Neuronal stem cell (in vitro differentiated cells): ENCODE measurements around the gene FRMD5.
"Not testable (repeated sequence)": the region's sequence is repeated elsewhere in the genome, so short reads cannot be mapped to it uniquely, and the experiment has no call there.

Experiments used
- DNase-seq: peaks from one replicate; pipeline ENCODE4 v3.0.0-alpha.2; 2013; ENCODE audit warnings: low spot score
- H2AFZ ChIP-seq: one replicate; pipeline ENCODE4 v1.6.1; 2013; ENCODE audit warnings: mild to moderate bottlenecking, low read length, inconsistent platforms
- H2AK5ac ChIP-seq: 2 replicates; pipeline ENCODE4 v1.6.1; 2013; ENCODE audit warnings: low read depth, mild to moderate bottlenecking, inconsistent platforms, low read length, moderate library complexity, mixed read lengths
- H2BK120ac ChIP-seq: 2 replicates; pipeline ENCODE4 v1.6.1; 2013; ENCODE audit warnings: low read depth, mild to moderate bottlenecking, inconsistent platforms, low read length, moderate library complexity, mixed read lengths
- H2BK12ac ChIP-seq: one replicate; pipeline ENCODE4 v1.6.1; 2013; ENCODE audit warnings: low read length, inconsistent platforms
- H2BK15ac ChIP-seq: 2 replicates; pipeline ENCODE4 v1.6.1; 2013; ENCODE audit warnings: mild to moderate bottlenecking, low read length, inconsistent platforms, mixed read lengths
- H2BK5ac ChIP-seq: one replicate; pipeline ENCODE4 v1.6.1; 2013; ENCODE audit warnings: inconsistent platforms, mild to moderate bottlenecking, low read length, moderate library complexity
- H3K14ac ChIP-seq: one replicate; pipeline ENCODE4 v1.6.1; 2013; ENCODE audit warnings: low read length, inconsistent platforms
- H3K18ac ChIP-seq: 2 replicates; pipeline ENCODE4 v1.6.1; 2013; ENCODE audit warnings: low read length, inconsistent platforms
- H3K23ac ChIP-seq: 2 replicates; pipeline ENCODE4 v1.6.1; 2013; ENCODE audit warnings: low read depth, mild to moderate bottlenecking, mixed read lengths, low read length, inconsistent platforms; ENCODE audit not compliant: poor library complexity
- H3K27ac ChIP-seq: replicated peaks from 3 replicates; pipeline ENCODE4 v1.5.1; 2013; ENCODE audit warnings: low read length, inconsistent platforms
- H3K27me3 ChIP-seq, 3 experiments: 2 replicates each; pipeline ENCODE4 v1.6.1; 2013; ENCODE audit warnings: low read length in 3 of 3, mild to moderate bottlenecking in 2 of 3, inconsistent platforms in 1 of 3, low read depth in 1 of 3, mixed read lengths in 1 of 3, moderate library complexity in 1 of 3; ENCODE audit not compliant: control insufficient read depth in 3 of 3, insufficient read depth in 3 of 3
- H3K36me3 ChIP-seq, 2 donors: replicated peaks in 1 of 2; 2 replicates each; pipeline ENCODE4 v1.6.1; 2013; ENCODE audit warnings: low read length in 2 of 2; ENCODE audit not compliant: control insufficient read depth in 2 of 2, insufficient read depth in 2 of 2
- H3K4ac ChIP-seq: 2 replicates; pipeline ENCODE4 v1.6.1; 2013; ENCODE audit warnings: inconsistent platforms, mild to moderate bottlenecking, low read length, moderate library complexity
- H3K4me1 ChIP-seq, 2 donors: 1 replicate in 1 of 2; 2 replicates in 1 of 2; pipeline ENCODE4 v1.6.1; 2013; ENCODE audit warnings: low read length in 2 of 2, low read depth in 1 of 2; ENCODE audit not compliant: control insufficient read depth in 2 of 2, insufficient read depth in 1 of 2
- H3K4me2 ChIP-seq: one replicate; pipeline ENCODE4 v1.6.1; 2013; ENCODE audit warnings: mild to moderate bottlenecking, low read length, inconsistent platforms; ENCODE audit not compliant: insufficient read depth, poor library complexity, severe bottlenecking
- H3K4me3 ChIP-seq, 2 donors: 2 replicates each; pipeline ENCODE4 v1.5.1; 2013; ENCODE audit warnings: low read length in 2 of 2, mild to moderate bottlenecking in 2 of 2, inconsistent platforms in 1 of 2, moderate library complexity in 1 of 2
- H3K79me1 ChIP-seq: one replicate; pipeline ENCODE4 v1.6.1; 2013; ENCODE audit warnings: low read depth, mild to moderate bottlenecking, inconsistent platforms, low read length, moderate library complexity
- H3K9ac ChIP-seq: one replicate; pipeline ENCODE4 v1.6.1; 2013; ENCODE audit warnings: mild to moderate bottlenecking, low read depth, low read length, inconsistent platforms; ENCODE audit not compliant: poor library complexity
- H3K9me3 ChIP-seq, 2 donors: replicated peaks in 1 of 2; 2 replicates each; pipeline versions ENCODE3 to v1.6.1; 2013; ENCODE audit warnings: low read length in 2 of 2, mild to moderate bottlenecking in 2 of 2, inconsistent platforms in 1 of 2, low read depth in 1 of 2, mixed read lengths in 1 of 2, moderate library complexity in 1 of 2; ENCODE audit not compliant: control insufficient read depth in 2 of 2, insufficient read depth in 1 of 2
- H4K8ac ChIP-seq: one replicate; pipeline ENCODE4 v1.6.1; 2013; ENCODE audit warnings: low read depth, mild to moderate bottlenecking, inconsistent platforms, low read length, moderate library complexity
- H4K91ac ChIP-seq: one replicate; pipeline ENCODE4 v1.6.1; 2013; ENCODE audit warnings: low read length, low read depth, mild to moderate bottlenecking, inconsistent platforms; ENCODE audit not compliant: poor library complexity
- WGBS, 2 donors: extraction: QIAGEN DNeasy Blood & Tissue Kit; methylation state at CpG; one replicate each; pipeline ENCODE4 v1.1.7; 2013; ENCODE audit warnings: missing lambda C conversion rate in 2 of 2, mixed read lengths in 1 of 2; ENCODE audit not compliant: insufficient read length in 2 of 2, insufficient replicate concordance in 1 of 2; ENCODE audit errors: extremely low coverage in 2 of 2; 5-methylcytosine and 5-hydroxymethylcytosine counted together

FRMD5 gene

GRCh38 chr15:44229301-44229700, 34.2 kb upstream of the FRMD5 start:
- not testable (repeated sequence) for H3K36me3 ChIP-seq, H2BK120ac ChIP-seq, DNase-seq, H2BK12ac ChIP-seq, H2AK5ac ChIP-seq, H3K4me3 ChIP-seq, H3K4me2 ChIP-seq, H3K9ac ChIP-seq, H3K9me3 ChIP-seq, H2AFZ ChIP-seq, H3K18ac ChIP-seq, H3K27me3 ChIP-seq, H3K23ac ChIP-seq, H3K4me1 ChIP-seq, H4K8ac ChIP-seq, H3K4ac ChIP-seq, H2BK5ac ChIP-seq, H3K79me1 ChIP-seq, H2BK15ac ChIP-seq, H4K91ac ChIP-seq, H3K14ac ChIP-seq, H3K27ac ChIP-seq
- WGBS, 2 donors, result no CpG with 5 or more reads among the region's 4 CpGs

- Histone ChIP-seq H3K4me1 (no peaks in the 10 kb centered on the region), H2AFZ (no peak overlapping the region), H4K8ac (no peak overlapping the region), H3K36me3 (no peaks in the 10 kb centered on the region), H3K79me1 (no peaks in the 10 kb centered on the region), H2BK15ac (no peak overlapping the region), H2AK5ac (no peak overlapping the region), H2BK120ac (no peak overlapping the region), H3K18ac (no peak overlapping the region), H3K4ac (no peak overlapping the region), H3K4me3 (no peak overlapping the region), H3K9ac (no peak overlapping the region), H3K14ac (no peak overlapping the region), H3K27ac (no peak overlapping the region), H2BK12ac (no peak overlapping the region), H2BK5ac (no peak overlapping the region), H3K27me3 (peaks cover 0 to 4% (median 0%) of the 10 kb centered on the region in 3 experiments), H3K9me3 (no peaks in the 10 kb centered on the region), H4K91ac (no peak overlapping the region), H3K4me2 (no peak overlapping the region), H3K23ac (no peak overlapping the region)
- DNase-seq, result no peak
Observed at GRCh38 chr15:44227584-44227983, 32.5 kb upstream of the FRMD5 start.

GRCh38 chr15:44227001-44227400, 31.9 kb upstream of the FRMD5 start:
- H3K4ac ChIP-seq, H2AFZ ChIP-seq, H3K4me3 ChIP-seq, H3K79me1 ChIP-seq, H2BK5ac ChIP-seq, H3K27ac ChIP-seq, H4K8ac ChIP-seq, H2BK12ac ChIP-seq, H4K91ac ChIP-seq, H3K23ac ChIP-seq, H3K4me2 ChIP-seq, H2BK15ac ChIP-seq, H3K14ac ChIP-seq, DNase-seq, H2BK120ac ChIP-seq, H3K9me3 ChIP-seq, H2AK5ac ChIP-seq, H3K36me3 ChIP-seq, H3K27me3 ChIP-seq, H3K18ac ChIP-seq, H3K4me1 ChIP-seq, H3K9ac ChIP-seq: not testable (repeated sequence)
- WGBS, 2 donors, result no CpG with 5 or more reads among the region's 4 CpGs

- Histone ChIP-seq H4K91ac (no peak overlapping the region), H3K14ac (no peak overlapping the region), H3K9me3 (no peaks in the 10 kb centered on the region), H2AK5ac (no peak overlapping the region), H2BK120ac (no peak overlapping the region), H3K27ac (no peak overlapping the region), H3K36me3 (no peaks in the 10 kb centered on the region), H4K8ac (no peak overlapping the region), H2BK5ac (no peak overlapping the region), H3K23ac (no peak overlapping the region), H2BK15ac (no peak overlapping the region), H3K18ac (no peak overlapping the region), H3K4me2 (no peak overlapping the region), H3K4me3 (no peak overlapping the region), H3K4ac (no peak overlapping the region), H2BK12ac (no peak overlapping the region), H3K4me1 (no peaks in the 10 kb centered on the region), H3K79me1 (no peaks in the 10 kb centered on the region), H2AFZ (no peak overlapping the region), H3K27me3 (peaks cover 0 to 4% (median 0%) of the 10 kb centered on the region in 3 experiments), H3K9ac (no peak overlapping the region)
- no CpG with 5 or more reads among the region's 1 CpG for WGBS, 2 donors
- DNase-seq, result no peak
Observed at GRCh38 chr15:44222478-44222877, 27.4 kb upstream of the FRMD5 start.
